ENCODE results near the gene KLHL22.

- no peak for TF ChIP-seq CTCF (IDR thresholded peaks at IDR 0.05)
- no peak for TF ChIP-seq POLR2A (IDR thresholded peaks at IDR 0.05)
These were observed 61.8 kb downstream of the KLHL22 start for GRCh38 chr22:20433686-20434241.
